ENCODE measurements around the gene C5.

The C5 gene

DNA sequence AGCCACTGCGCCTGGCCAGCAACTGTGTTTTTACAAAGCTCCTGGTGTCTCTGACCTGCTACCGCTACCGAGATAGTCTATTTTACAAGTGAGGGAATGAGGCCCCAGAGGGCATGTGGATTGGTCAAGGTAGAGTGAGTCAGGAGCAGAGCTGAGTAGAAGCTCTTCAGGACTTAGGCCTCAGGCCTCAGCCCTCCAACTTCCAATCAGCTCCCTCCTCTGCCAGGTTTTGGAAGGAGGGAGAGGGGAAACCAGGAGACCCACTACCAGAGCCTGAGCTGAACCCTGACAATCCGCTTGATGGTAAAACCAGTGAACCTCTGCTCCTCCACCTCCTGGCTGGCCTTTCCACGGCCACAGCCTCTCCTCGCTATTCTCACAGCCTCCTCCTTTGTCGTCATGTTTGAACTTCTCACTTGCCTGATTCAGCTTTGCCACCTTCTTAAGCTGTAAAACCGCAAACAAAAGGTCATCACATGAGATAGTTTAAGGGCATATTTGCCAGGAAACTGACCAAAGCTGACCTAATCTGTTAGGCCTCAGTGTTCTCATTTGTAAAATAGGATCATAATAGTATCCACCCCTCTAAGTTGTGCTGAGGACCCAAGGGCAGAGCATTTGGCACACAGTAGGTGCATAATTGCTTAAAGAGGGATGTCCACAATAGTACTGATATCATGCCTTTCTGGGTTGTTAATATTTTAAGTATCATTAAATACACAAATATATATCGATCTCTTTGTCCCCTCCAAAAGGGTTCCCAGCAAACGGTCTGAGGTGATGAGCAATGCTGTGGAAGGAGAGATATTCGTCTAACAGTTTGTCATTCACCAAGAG is 125.2 kb downstream of the C5 start:
- no peak for DNase-seq (ENCODE audit: low read depth in 2 of 2)

DNA sequence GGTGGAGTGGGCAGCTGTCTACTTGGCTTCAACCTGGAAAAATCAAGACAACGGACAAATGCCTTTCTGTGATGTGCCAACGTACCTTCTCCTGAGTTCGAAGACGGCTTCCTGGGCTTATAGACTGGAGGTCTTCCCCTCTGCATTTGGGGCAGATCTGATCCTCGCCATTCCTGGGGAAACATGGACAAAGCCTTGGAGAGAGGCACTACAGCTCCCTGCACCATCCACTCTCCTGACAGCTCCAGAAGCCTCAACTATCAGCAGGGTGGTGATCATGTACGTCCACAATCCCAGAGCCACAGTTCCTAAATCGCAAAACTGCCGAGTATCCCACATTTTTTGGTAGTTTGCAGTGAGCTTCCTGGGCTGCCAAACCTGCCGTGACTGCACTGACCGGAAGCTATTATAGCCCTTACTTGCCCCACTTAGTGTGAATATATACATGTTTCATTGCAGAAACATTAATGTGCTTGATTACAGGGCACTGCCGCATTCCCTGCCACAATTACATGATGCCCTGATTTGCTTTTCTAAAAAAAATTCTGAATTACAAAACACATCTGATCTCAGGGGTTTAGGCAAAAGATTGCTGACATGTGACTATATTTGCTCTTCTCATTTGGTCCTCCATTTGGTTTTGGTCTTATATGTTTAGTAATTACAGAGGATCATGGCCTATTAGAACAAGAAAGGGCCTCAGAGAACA is 126.3 kb downstream of the C5 start:
- DNase-seq (ENCODE audit: low read depth in 2 of 2) = no peak

DNA sequence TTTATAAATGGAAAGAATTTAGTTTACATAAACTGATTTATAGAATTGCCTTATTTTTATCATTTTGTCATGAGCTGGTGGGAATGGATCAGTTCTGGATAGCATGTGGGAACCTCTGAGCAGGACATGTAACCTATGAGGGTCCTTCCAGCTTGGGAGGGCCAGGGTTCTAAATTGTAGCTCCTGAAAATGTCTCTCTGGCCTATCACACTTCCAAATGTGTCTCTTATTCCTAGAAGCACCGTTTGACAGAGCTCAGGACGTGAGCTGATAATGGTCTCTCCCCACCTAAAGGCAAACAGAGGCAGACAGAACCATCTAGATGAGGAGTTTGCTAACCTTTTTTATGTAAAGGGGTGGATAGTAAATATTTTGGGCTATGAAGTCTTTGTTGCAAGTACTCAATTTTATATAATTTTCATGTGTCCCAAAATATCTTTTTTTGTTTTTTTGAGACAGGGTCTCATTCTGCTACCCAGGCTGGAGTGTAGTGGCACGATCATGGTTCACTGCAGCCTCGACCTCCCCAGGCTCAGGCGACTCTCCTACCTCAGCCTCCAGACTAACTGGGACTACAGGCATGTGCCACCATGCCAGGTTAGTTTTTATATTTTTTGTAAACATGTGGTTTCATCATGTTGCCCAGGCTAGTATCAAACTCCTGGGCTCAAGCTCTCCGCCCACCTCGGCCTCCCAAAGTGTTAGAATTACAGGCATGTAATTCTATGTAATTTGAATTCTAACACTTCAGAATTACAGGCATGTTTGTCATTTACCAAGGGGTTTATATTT is 127.5 kb downstream of the C5 start:
- DNase-seq (ENCODE audit: low read depth in 2 of 2) = no peak

- DNase-seq (ENCODE audit: low read depth in 2 of 2) = no peak
Observed at GRCh38 chr9:120921661-120922181, 128.4 kb downstream of the C5 start.

DNA sequence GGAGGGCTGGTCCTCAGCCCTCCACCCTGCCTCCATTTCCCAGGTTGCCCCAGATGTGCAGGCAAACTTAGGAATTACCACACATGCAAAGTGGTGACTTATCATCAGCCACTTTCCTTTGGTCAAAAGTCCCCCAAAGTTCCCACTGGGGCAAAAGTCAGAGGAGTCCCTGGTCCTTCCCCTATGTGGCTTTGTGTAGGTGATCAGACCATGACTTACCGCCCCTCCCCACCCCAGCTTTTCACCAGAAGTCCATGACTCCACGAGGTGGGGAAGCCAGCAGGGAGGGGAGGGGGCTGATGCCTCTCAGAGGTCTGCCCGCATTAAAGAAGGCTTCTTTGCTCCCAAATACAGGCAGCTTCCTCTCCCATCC is 129.3 kb downstream of the C5 start:
- DNase-seq (ENCODE audit: low read depth in 2 of 2) = no peak

GRCh38 chr9:120919843-120920805 is 130.0 kb downstream of the C5 start:
- DNase-seq (ENCODE audit: low read depth in 2 of 2) = no peak

DNA sequence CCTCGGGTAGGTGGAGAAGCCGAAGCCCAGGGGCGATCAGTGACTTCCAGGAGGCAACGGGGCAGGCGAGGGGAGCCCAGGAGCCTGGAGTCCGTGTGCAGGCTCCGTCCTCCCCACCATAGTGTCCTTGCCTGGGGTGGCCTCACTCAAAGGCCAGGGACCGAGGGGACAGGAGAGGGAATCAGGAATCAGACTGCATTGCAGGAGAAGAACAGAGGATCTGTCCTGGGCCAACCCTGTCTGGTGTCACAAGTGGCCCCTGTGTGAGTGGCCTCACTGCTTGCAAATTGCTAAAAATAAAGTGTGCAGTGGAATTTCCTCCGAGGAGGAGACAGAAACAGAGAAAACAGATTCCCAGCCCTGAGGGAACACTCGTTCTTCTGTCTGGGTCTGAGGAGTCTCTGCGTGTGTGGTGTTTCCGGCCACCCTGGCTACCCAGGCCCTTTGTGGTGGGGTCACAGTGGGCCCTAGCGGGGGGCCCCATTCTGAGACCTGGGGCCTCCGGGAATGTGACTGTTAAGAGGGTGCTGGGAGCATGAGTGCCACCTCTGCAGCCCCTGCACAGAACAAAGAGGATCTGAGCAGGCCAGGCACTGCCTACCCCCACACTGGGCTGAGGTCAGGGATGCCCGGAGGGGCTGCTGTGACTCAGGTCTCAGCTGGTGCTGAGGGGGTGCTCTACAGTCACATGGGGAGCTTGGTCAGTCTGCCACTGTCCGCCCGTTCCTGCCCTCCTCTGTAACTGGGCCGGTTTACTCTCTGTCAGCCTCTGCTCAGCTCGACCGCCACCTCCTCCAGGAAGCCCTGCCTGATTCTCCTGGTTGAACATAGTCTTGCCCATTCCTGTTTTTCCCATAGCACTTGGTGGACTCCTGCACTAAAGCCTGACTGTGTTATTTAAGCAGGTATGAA is 130.9 kb downstream of the C5 start:
- DNase-seq (ENCODE audit: low read depth in 2 of 2) = no peak

DNA sequence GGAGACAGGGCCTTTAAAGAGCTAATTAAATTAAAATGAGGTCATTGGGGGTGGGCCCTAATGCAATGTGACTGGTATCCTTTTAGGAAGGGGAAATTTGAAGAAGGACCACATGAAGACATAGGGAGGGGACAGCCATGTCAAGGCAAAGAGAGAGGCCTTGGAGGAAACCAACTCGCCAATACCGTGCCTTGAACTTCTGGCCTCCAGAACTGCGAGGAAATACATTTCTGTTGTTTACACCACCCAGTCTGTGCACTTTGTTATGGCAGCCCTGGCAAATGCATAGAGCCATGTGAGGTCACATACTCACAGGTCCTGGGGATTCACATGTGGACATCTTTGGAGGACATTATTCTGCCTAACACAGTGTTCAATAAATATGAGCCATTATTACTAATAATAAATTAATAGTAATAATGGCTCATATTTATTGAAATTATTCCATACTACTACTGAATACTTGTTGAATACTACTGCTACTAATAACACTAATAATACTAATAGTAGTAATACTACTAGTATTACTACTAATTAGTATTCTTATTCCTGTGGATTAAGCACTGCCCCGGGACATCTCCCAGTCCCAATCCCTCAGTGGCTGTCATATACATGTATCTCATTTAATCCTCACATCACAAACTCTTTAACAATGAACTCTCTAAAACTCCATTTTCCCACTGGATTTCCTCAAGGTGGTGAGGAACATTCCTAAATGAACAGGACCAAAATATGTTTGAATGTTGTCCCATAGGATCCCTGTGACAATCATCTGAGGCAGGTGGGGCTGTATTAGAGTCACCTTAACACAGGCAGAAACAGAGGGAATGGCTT is 131.9 kb downstream of the C5 start:
- DNase-seq (ENCODE audit: low read depth in 2 of 2) = no peak

DNA sequence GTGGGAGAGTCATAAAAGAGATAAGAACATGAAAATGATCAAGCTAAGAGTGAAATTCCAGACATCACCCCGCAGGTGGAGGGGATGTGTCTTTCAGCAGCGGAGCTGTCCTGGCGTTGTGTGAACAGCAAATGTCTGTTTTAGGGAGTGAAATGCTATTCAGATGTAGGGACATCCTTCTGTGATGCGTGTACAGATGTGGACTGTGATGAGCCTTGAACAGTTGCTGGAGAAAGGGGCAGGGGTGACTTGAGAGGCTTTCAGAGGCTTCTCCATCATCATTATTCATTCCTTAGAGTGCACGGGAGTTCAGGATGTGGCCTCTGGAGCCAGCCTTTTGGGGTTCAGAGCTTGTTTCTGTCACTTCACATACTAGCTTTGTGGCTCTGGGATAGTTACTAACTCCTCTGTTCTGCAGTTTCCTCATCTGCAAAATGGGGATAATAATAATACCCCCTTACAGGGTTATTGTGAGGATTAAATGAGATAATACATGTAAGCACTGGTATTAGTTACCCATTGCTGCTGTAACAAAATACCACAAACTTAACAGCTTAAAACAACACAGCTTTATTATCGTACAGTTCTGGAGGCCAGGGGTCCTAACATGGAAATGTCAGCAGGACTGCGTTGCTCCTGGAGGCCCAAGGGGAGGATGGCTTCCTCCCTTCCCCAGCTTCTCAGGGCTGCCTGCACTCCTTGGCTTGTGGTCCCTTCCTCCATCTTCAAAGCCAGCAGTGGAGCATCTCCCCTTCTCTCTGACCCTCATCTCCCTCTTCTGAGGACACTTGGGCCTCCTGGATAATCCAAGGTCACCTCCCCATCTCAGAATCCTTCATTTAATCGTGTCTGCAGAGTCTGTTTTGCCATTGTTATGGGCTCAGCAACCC is 132.8 kb downstream of the C5 start:
- DNase-seq (ENCODE audit: low read depth in 2 of 2) = no peak

GRCh38 chr9:120916588-120916987 is 133.5 kb downstream of the C5 start:
- no peak for DNase-seq (ENCODE audit: low read depth in 2 of 2)

- no peak for DNase-seq (ENCODE audit: low read depth in 2 of 2)
Observed at GRCh38 chr9:120915854-120916470, 134.1 kb downstream of the C5 start.

GRCh38 chr9:120914953-120915352 is 135.1 kb downstream of the C5 start:
- DNase-seq (ENCODE audit: low read depth in 2 of 2) = no peak

- DNase-seq (ENCODE audit: low read depth in 2 of 2) = no peak
Observed at GRCh38 chr9:120914396-120914795, 135.7 kb downstream of the C5 start.

GRCh38 chr9:120913647-120914264 is 136.3 kb downstream of the C5 start:
- DNase-seq (ENCODE audit: low read depth in 2 of 2) = no peak

- no peak for DNase-seq (ENCODE audit: low read depth in 2 of 2)
Observed at GRCh38 chr9:120912958-120913646, 137.0 kb downstream of the C5 start.

- no peak for DNase-seq (ENCODE audit: low read depth in 2 of 2)
Observed at GRCh38 chr9:120911295-120911837, 138.7 kb downstream of the C5 start.
